ENCODE measurements around the gene CCDC57. TPM values are rescaled to one million over a fixed set of nuclear protein-coding genes. Genes with fewer than 3 reads are reported as not detected.
A peak's percentile ranks its signal among the peaks of the same experiment; 100 is the strongest.

CCDC57 gene
- total and polyA plus RNA-seq, 9 of the 15 experiments (the other 6 are each of a cell fraction or from before 2014, with no cell fraction given) = 0.83 to 36.2 (median 13.6) TPM

DNA sequence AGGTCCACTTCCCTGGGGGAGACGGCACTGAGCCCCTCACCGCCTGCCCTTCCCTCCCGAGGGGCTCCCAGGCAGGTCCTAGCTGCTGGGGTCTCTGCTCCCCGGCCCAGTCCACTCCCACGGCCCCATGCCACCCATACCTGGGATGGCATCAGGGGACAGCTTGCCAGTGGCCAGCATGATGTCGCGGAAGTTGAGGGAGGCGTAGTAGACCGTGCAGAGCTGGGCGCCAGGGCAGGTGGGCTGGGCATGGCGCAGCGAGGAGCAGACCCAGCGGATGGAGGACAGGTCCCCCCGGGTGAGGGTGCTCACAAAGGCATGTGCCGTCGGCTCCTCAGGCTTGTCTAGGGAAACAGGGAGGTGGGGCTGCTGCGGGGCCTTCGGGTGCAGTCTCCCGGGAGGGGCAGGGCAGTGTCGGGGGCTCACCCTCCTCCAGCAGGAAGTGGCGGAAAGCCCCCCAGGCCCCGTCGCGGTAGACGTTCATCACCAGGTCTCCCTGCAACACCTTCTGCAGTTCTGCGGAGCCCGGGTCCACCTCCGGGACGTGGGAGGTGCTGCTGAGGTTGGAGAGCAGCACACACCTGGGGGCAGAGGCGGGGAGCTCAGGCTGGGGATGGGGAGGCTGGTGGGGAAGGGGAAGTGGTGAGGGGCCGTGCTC, 128.1 kb downstream of the CCDC57 start:
- no peak overlapping the region for H3K27ac ChIP-seq (ENCODE audit: extremely low read depth, low read depth, low read length)
- CTCF ChIA-PET (ENCODE audit: low intra/inter-chr PET ratio) = no interaction called here
- H3K27me3 ChIP-seq (ENCODE audit: control insufficient read depth in 2 of 2, insufficient read depth in 2 of 2, low read length in 2 of 2) = no peaks in the 10 kb centered on the region
- no peaks in the 10 kb centered on the region for H3K9me1 ChIP-seq (ENCODE audit: control insufficient read depth, insufficient read depth, low read length)
- TF ChIP-seq, protein P1, sequence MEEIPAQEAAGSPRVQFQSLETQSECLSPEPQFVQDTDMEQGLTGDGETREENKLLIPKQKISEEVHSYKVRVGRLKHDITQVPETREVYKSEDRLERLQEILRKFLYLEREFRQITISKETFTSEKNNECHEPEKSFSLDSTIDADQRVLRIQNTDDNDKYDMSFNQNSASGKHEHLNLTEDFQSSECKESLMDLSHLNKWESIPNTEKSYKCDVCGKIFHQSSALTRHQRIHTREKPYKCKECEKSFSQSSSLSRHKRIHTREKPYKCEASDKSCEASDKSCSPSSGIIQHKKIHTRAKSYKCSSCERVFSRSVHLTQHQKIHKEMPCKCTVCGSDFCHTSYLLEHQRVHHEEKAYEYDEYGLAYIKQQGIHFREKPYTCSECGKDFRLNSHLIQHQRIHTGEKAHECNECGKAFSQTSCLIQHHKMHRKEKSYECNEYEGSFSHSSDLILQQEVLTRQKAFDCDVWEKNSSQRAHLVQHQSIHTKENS (CRISPR knock-in tag; IDR thresholded peaks at IDR 0.05) = no peak
- TF ChIP-seq ZNF445 (CRISPR knock-in tag; IDR thresholded peaks at IDR 0.05; ENCODE audit: low read depth) (no peak), CREB1 (IDR thresholded peaks at IDR 0.05) (no peak), CREB1 (CRISPR knock-in tag; IDR thresholded peaks at IDR 0.05) (no peak), GATAD2B (IDR thresholded peaks at IDR 0.05; ENCODE audit: borderline replicate concordance) (no peak), POLR2A (conservative IDR thresholded peaks at IDR 0.05) (peak; percentile 46), ZKSCAN8 (CRISPR knock-in tag; IDR thresholded peaks at IDR 0.05) (no peak), POLR2G (IDR thresholded peaks at IDR 0.05; ENCODE audit: low read depth, low read length) (peak; percentile 41), ZNF668 (CRISPR knock-in tag; IDR thresholded peaks at IDR 0.05) (no peak), ZNF232 (CRISPR knock-in tag; IDR thresholded peaks at IDR 0.05) (no peak), SUPT5H (IDR thresholded peaks at IDR 0.05) (peak; percentile 41; the same call in 1 of the 2 replicates), RBFOX2 (IDR thresholded peaks at IDR 0.05; ENCODE audit: low read depth, low read length) (peak; percentile 60)
- TF ChIP-seq, protein P2, sequence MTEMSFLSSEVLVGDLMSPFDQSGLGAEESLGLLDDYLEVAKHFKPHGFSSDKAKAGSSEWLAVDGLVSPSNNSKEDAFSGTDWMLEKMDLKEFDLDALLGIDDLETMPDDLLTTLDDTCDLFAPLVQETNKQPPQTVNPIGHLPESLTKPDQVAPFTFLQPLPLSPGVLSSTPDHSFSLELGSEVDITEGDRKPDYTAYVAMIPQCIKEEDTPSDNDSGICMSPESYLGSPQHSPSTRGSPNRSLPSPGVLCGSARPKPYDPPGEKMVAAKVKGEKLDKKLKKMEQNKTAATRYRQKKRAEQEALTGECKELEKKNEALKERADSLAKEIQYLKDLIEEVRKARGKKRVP (CRISPR knock-in tag; IDR thresholded peaks at IDR 0.05) = no peak
- no peaks in the 10 kb centered on the region for H3K9me3 ChIP-seq (replicated peaks; ENCODE audit: control insufficient read depth, insufficient read depth, low read depth, low read length)
- intact Hi-C loops (cut with micrococcal nuclease) = no loop called here
- H3K9ac ChIP-seq (ENCODE audit: insufficient read depth in 1 of 2, low read depth in 2 of 2, low read length in 2 of 2) = no peak overlapping the region; a peak in 1 of 4 replicates
- in situ Hi-C loops (cut with MboI) = no loop called here
- H4K20me1 ChIP-seq (replicated peaks; ENCODE audit: control insufficient read depth, insufficient read depth, low read length) = peaks cover 18% of the 10 kb centered on the region
- DNase-seq (ENCODE audit: extremely low read depth in 1 of 4, low spot score in 3 of 4) (no peak), ATAC-seq (no peak), FAIRE-seq (no peak)
- WGBS (ENCODE audit: insufficient coverage, low coverage, missing lambda C conversion rate) = 95% methylated on average over 21 of the region's 31 CpGs
- BruUV-seq (replicated peaks) = no TSS peak
- H2AFZ ChIP-seq (ENCODE audit: low read depth, low read length) = no peak overlapping the region
- H3K36me3 ChIP-seq (ENCODE audit: control insufficient read depth, insufficient read depth, low read length) = peaks cover 99% of the 10 kb centered on the region; the same call in 2 of the 3 replicates
- peaks cover 3% of the 10 kb centered on the region; the same call in 1 of the 3 replicates for H3K79me2 ChIP-seq (ENCODE audit: control insufficient read depth, insufficient read depth, low read length)
- H3K4me2 ChIP-seq (ENCODE audit: insufficient read depth, low read length) = no peak overlapping the region
- POLR2A ChIA-PET = interaction anchor here (0.5 to 0.6 kb wide), 2 partner anchors 28 to 180 kb away, joined by 3 to 4 read pairs; no protein-coding TSS in a partner anchor
- H3K4me1 ChIP-seq (replicated peaks in 1 of 2; ENCODE audit: control insufficient read depth in 2 of 2, insufficient read depth in 2 of 2, low read length in 2 of 2) = peaks cover 0 to 64% of the 10 kb centered on the region in 2 experiments; a peak in 1 of 5 replicates
- no peak overlapping the region for H3K4me3 ChIP-seq
